Measurements from ENCODE around the gene FNDC3B. TPM values are rescaled to one million over a fixed set of nuclear protein-coding genes. Genes with fewer than 3 reads are reported as not detected.

Gene FNDC3B
- total RNA-seq, 1 donor from 2014 or later = 204 TPM

GRCh38 chr3:172258624-172259023, 219.2 kb downstream of the FNDC3B start:
- H3K9me3 Mint-ChIP-seq (ENCODE audit: unreplicated experiment) = no peaks in the 10 kb centered on the region
- DNase-seq (ENCODE audit: low spot score) = no peak
- H3K4me3 Mint-ChIP-seq (ENCODE audit: unreplicated experiment) = no peak overlapping the region
- TF ChIP-seq CTCF (IDR thresholded peaks at IDR 0.05; ENCODE audit: unreplicated experiment) = no peak
- H3K36me3 Mint-ChIP-seq (ENCODE audit: low read depth, unreplicated experiment) = peaks cover 34% of the 10 kb centered on the region
- peaks cover 4% of the 10 kb centered on the region for H3K27me3 Mint-ChIP-seq (ENCODE audit: unreplicated experiment)
- peak overlapping the region; percentile 31 for H3K27ac Mint-ChIP-seq (ENCODE audit: unreplicated experiment)
- peaks cover 62% of the 10 kb centered on the region for H3K4me1 Mint-ChIP-seq (ENCODE audit: unreplicated experiment)

GRCh38 chr3:172259111-172259541, 219.7 kb downstream of the FNDC3B start:
- Mint-ChIP-seq H3K9me3 (ENCODE audit: unreplicated experiment) (no peaks in the 10 kb centered on the region), H3K4me1 (ENCODE audit: unreplicated experiment) (peaks cover 61% of the 10 kb centered on the region), H3K27ac (ENCODE audit: unreplicated experiment) (peak overlapping the region; percentile 31), H3K27me3 (ENCODE audit: unreplicated experiment) (peaks cover 4% of the 10 kb centered on the region), H3K36me3 (ENCODE audit: low read depth, unreplicated experiment) (peaks cover 34% of the 10 kb centered on the region), H3K4me3 (ENCODE audit: unreplicated experiment) (no peak overlapping the region)
- no peak for DNase-seq (ENCODE audit: low spot score)
- no peak for TF ChIP-seq CTCF (IDR thresholded peaks at IDR 0.05; ENCODE audit: unreplicated experiment)

- H3K27ac Mint-ChIP-seq (ENCODE audit: unreplicated experiment) = no peak overlapping the region
- peaks cover 38% of the 10 kb centered on the region for H3K36me3 Mint-ChIP-seq (ENCODE audit: low read depth, unreplicated experiment)
- TF ChIP-seq CTCF (IDR thresholded peaks at IDR 0.05; ENCODE audit: unreplicated experiment) = no peak
- peaks cover 5% of the 10 kb centered on the region for H3K27me3 Mint-ChIP-seq (ENCODE audit: unreplicated experiment)
- H3K4me3 Mint-ChIP-seq (ENCODE audit: unreplicated experiment) = no peak overlapping the region
- peaks cover 60% of the 10 kb centered on the region for H3K4me1 Mint-ChIP-seq (ENCODE audit: unreplicated experiment)
- DNase-seq (ENCODE audit: low spot score) = no peak
- H3K9me3 Mint-ChIP-seq (ENCODE audit: unreplicated experiment) = no peaks in the 10 kb centered on the region
These were observed 220.4 kb downstream of the FNDC3B start for GRCh38 chr3:172259726-172260248.

GRCh38 chr3:172260381-172260780, 221.0 kb downstream of the FNDC3B start:
- no peak for TF ChIP-seq CTCF (IDR thresholded peaks at IDR 0.05; ENCODE audit: unreplicated experiment)
- H3K4me3 Mint-ChIP-seq (ENCODE audit: unreplicated experiment) = no peak overlapping the region

GRCh38 chr3:172261054-172261453, 221.7 kb downstream of the FNDC3B start:
- no peak overlapping the region for H3K4me3 Mint-ChIP-seq (ENCODE audit: unreplicated experiment)
- no peaks in the 10 kb centered on the region for H3K9me3 Mint-ChIP-seq (ENCODE audit: unreplicated experiment)
- H3K27me3 Mint-ChIP-seq (ENCODE audit: unreplicated experiment) = peaks cover 3% of the 10 kb centered on the region
- peaks cover 62% of the 10 kb centered on the region for H3K4me1 Mint-ChIP-seq (ENCODE audit: unreplicated experiment)
- no peak for DNase-seq (ENCODE audit: low spot score)
- no peak for TF ChIP-seq CTCF (IDR thresholded peaks at IDR 0.05; ENCODE audit: unreplicated experiment)
- H3K36me3 Mint-ChIP-seq (ENCODE audit: low read depth, unreplicated experiment) = peaks cover 35% of the 10 kb centered on the region
- H3K27ac Mint-ChIP-seq (ENCODE audit: unreplicated experiment) = peak overlapping the region; percentile 37

More at GRCh38 chr3:172260381-172260780, 221.0 kb downstream of the FNDC3B start:
- H3K27me3 Mint-ChIP-seq (ENCODE audit: unreplicated experiment) = peaks cover 3% of the 10 kb centered on the region
- H3K4me1 Mint-ChIP-seq (ENCODE audit: unreplicated experiment) = peaks cover 60% of the 10 kb centered on the region
- peaks cover 35% of the 10 kb centered on the region for H3K36me3 Mint-ChIP-seq (ENCODE audit: low read depth, unreplicated experiment)
- peak overlapping the region; percentile 36 for H3K27ac Mint-ChIP-seq (ENCODE audit: unreplicated experiment)
- DNase-seq (ENCODE audit: low spot score) = no peak
- no peaks in the 10 kb centered on the region for H3K9me3 Mint-ChIP-seq (ENCODE audit: unreplicated experiment)

Measured in endothelial cell (in vitro differentiated cells).